GM12873 (cell line): ENCODE measurements around the gene FAM13A.

Experiments
- TF ChIP-seq, protein P1 (sequence below): IDR thresholded peaks from 2 replicates; pipeline ENCODE4 v1.5.1; 2012; ENCODE audit warnings: low read depth, mild to moderate bottlenecking, moderate library complexity, low read length, control low read depth; ENCODE audit not compliant: insufficient read depth; ENCODE audit errors: missing control alignments

The FAM13A gene

DNA sequence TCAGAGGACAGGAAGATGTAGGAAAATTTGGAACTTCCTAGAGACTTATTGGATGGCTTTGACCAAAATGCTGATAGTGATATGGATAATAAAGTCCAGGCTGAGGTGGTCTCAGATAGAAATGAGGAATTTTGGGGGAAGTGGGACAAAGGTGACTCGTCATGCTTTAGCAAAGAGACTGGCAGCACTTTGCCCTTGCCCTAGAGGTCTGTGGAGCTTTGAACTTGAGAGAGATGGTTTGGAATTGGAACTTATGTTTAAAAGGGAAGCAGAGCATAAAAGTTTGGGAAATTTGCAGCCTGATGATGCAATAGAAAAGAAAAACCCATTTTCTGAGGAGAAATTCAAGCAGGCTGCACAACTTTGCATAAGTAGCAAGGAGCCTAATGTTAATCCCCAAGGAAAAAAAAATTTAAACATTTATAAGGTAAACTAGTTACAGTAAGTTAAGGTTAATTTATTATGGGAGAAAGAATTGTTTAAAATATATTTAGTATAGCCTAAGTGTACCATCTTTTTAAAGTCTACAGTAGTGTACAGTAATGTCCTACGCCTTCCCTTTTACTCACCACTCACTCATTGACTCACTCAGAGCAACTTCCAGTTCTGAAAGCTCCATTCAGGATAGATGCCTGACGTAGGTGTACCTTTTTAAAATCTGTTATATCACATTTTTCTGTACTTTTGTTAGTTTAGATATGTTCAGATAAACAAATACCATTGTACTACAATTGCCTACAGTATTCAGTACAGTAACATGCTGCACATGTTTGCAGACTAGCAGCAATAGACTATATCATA is 101.2 kb downstream of the FAM13A start:
- TF ChIP-seq, protein P1, sequence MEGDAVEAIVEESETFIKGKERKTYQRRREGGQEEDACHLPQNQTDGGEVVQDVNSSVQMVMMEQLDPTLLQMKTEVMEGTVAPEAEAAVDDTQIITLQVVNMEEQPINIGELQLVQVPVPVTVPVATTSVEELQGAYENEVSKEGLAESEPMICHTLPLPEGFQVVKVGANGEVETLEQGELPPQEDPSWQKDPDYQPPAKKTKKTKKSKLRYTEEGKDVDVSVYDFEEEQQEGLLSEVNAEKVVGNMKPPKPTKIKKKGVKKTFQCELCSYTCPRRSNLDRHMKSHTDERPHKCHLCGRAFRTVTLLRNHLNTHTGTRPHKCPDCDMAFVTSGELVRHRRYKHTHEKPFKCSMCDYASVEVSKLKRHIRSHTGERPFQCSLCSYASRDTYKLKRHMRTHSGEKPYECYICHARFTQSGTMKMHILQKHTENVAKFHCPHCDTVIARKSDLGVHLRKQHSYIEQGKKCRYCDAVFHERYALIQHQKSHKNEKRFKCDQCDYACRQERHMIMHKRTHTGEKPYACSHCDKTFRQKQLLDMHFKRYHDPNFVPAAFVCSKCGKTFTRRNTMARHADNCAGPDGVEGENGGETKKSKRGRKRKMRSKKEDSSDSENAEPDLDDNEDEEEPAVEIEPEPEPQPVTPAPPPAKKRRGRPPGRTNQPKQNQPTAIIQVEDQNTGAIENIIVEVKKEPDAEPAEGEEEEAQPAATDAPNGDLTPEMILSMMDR, result no peak

DNA sequence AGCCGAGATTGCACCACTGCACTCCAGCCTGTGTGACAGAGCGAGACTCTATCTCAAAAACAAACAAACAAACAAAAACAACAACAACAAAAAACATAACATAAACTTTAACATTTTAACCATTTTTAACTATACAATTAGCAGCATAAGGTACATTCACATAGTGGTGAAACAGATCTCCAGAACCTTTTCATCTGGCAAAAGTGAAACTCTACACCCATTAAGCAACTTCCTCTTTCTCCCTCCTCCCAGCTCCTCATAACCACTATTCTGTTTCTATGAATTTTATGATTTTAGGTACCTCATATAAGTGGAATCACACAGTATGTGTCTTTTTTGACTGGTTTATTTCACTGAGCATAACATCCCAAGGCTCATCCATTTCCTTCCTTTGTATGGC is 103.6 kb downstream of the FAM13A start:
- TF ChIP-seq, protein P1, result no peak

DNA sequence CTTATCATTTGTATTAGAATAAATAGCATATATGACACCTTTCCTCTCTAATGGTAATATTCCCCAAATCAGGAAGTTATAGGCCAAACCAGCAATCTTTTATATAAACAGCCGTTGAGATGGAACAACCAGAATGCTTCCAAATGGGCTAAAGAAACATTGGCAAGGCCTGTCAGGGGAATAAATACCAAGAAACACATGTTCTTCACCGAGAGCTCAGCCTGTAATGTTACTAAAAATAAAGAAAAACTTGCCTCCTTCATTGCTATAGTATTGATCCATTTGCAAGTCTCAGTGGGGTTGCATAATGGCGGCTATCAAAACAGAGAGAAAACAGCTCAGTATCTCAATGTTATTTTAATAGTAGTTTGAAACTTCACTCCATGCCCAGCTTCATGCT is 104.9 kb downstream of the FAM13A start:
- TF ChIP-seq, protein P1, result no peak

DNA sequence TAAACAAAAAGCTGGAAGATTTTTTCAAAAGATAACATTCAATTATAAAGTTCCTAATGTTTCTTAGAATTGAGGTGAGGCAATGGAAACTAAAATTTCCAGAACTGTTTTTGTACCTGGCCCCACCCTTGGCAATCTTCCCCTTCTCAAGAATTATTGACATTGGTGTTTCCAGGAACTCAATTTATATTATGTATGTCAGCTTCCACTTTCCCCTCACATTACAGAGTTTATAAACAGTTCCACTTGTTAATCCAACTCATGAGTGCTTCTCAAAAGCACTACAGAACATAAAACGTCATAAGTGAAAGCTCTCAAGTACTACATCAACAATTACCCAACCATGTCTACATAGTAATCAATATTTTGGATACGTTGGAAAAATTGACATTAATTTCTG is 107.4 kb downstream of the FAM13A start:
- TF ChIP-seq, protein P1, result no peak

DNA sequence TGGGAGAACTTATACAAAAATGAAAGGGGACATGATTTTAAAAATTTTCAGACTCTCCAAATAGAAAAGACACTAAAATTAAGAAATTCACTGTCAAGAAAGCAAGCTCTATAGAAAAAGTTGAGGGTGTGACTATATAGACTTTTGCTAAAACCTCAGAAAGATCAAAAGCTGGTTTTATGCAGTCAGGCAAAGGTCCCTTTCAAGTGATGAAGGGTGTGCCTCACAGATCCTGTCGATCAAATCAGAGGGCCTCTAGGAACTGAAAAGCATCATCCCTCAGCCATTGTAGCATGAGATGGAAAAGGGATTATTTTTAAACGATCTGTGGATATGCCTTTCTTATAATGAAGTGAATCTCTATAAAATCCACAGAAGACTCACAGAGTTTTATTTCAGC is 116.5 kb downstream of the FAM13A start:
- TF ChIP-seq, protein P1, result no peak

DNA sequence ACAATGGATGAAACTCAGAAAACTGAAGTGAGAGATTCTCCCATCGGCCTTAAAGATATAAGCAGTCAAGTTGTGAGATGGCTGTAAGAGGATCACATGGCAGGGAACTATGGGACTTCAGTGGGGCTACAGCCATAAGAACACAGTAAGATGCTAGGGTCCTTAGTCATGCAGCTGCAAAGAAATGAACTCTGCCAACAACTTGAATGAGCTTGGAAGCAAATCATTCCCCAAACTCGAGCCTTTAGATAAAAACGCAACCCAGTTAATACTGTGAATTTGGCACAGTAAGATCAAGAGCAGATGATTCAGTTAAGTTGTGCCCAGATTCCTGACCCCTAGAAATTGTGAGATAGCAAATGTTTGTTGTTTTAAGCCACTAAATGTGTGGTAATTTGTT is 117.3 kb downstream of the FAM13A start:
- TF ChIP-seq, protein P1, result no peak

DNA sequence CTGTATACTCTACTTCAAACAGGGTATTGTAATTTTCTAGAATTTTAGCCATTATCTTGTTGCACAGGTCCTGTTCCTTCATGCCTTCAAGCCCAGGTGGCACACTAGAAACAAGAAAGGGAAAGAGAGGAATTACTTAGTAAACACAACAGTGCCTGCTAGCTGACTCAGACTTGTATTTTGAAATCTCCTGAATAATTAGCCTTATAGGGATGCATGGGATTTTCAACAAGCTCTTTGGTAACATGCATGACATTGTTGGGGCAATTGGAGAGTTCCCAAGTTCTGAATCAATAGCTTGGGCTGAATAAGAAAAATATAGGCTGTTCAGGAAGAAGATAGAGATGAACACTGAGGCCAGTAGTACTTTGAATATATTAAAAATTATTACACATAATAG is 118.8 kb downstream of the FAM13A start:
- TF ChIP-seq, protein P1, result no peak
